ENCODE data around the gene HDGFL2.

HDGFL2 gene

GRCh38 chr19:4483385-4483784 is 11.3 kb downstream of the HDGFL2 start:
- H3K27me3 ChIP-seq (ENCODE audit: insufficient read depth, low read depth, severe bottlenecking) = no peaks in the 10 kb centered on the region
- no peak overlapping the region for H3K4me3 ChIP-seq (ENCODE audit: low read depth, low read length)
- DNase-seq = no peak
- no peak for TF ChIP-seq CTCF (IDR thresholded peaks at IDR 0.05; ENCODE audit: low read depth, low read length)
- H3K36me3 ChIP-seq = peaks cover 36% of the 10 kb centered on the region
- H3K27ac ChIP-seq = no peak overlapping the region
- H3K9me3 ChIP-seq (ENCODE audit: severe bottlenecking) = no peaks in the 10 kb centered on the region

GRCh38 chr19:4487572-4487971 is 15.5 kb downstream of the HDGFL2 start:
- no peak for DNase-seq
- Histone ChIP-seq H3K4me3 (ENCODE audit: low read depth, low read length) (no peak overlapping the region), H3K27ac (no peak overlapping the region), H3K27me3 (ENCODE audit: insufficient read depth, low read depth, severe bottlenecking) (no peaks in the 10 kb centered on the region), H3K36me3 (peaks cover 48% of the 10 kb centered on the region), H3K9me3 (ENCODE audit: severe bottlenecking) (no peaks in the 10 kb centered on the region)
- no peak for TF ChIP-seq CTCF (IDR thresholded peaks at IDR 0.05; ENCODE audit: low read depth, low read length)

GRCh38 chr19:4488496-4488895 is 16.4 kb downstream of the HDGFL2 start:
- no peak for TF ChIP-seq CTCF (IDR thresholded peaks at IDR 0.05; ENCODE audit: low read depth, low read length)
- Histone ChIP-seq H3K27me3 (ENCODE audit: insufficient read depth, low read depth, severe bottlenecking) (no peaks in the 10 kb centered on the region), H3K4me3 (ENCODE audit: low read depth, low read length) (no peak overlapping the region), H3K27ac (no peak overlapping the region), H3K9me3 (ENCODE audit: severe bottlenecking) (no peaks in the 10 kb centered on the region), H3K36me3 (peaks cover 45% of the 10 kb centered on the region)
- DNase-seq = no peak

GRCh38 chr19:4491446-4491845 is 19.3 kb downstream of the HDGFL2 start:
- Histone ChIP-seq H3K36me3 (peaks cover 59% of the 10 kb centered on the region), H3K27me3 (ENCODE audit: insufficient read depth, low read depth, severe bottlenecking) (no peaks in the 10 kb centered on the region), H3K4me3 (ENCODE audit: low read depth, low read length) (no peak overlapping the region), H3K9me3 (ENCODE audit: severe bottlenecking) (no peaks in the 10 kb centered on the region), H3K27ac (no peak overlapping the region)
- no peak for TF ChIP-seq CTCF (IDR thresholded peaks at IDR 0.05; ENCODE audit: low read depth, low read length)
- no peak for DNase-seq

GRCh38 chr19:4492337-4493103 is 20.4 kb downstream of the HDGFL2 start:
- DNase-seq = no peak
- no peak overlapping the region for H3K4me3 ChIP-seq (ENCODE audit: low read depth, low read length)
- H3K36me3 ChIP-seq = peaks cover 65% of the 10 kb centered on the region
- H3K9me3 ChIP-seq (ENCODE audit: severe bottlenecking) = no peaks in the 10 kb centered on the region
- no peaks in the 10 kb centered on the region for H3K27me3 ChIP-seq (ENCODE audit: insufficient read depth, low read depth, severe bottlenecking)
- no peak overlapping the region for H3K27ac ChIP-seq
- no peak for TF ChIP-seq CTCF (IDR thresholded peaks at IDR 0.05; ENCODE audit: low read depth, low read length)
